Measurements from ENCODE around the gene CAPN9.
"Not testable (repeated sequence)": the region's sequence is repeated elsewhere in the genome, so short reads cannot be mapped to it uniquely, and the experiment has no call there.

The CAPN9 gene

GRCh38 chr1:230715510-230715909, 31.7 kb upstream of the CAPN9 start:
- no peak for DNase-seq (ENCODE audit: low read depth, low spot score)
- CTCF ChIA-PET: no interaction called here
- TF ChIP-seq CTCF (IDR thresholded peaks at IDR 0.05; ENCODE audit: insufficient read depth, low read length, missing control alignments): no peak
- POLR2A ChIA-PET: no interaction called here
- no peak overlapping the region for H3K4me3 ChIP-seq (ENCODE audit: low read depth, low read length)

GRCh38 chr1:230716453-230716852, 30.7 kb upstream of the CAPN9 start:
- CTCF ChIA-PET; POLR2A ChIA-PET; DNase-seq (ENCODE audit: low read depth, low spot score); H3K4me3 ChIP-seq (ENCODE audit: low read depth, low read length): not testable (repeated sequence)

- POLR2A ChIA-PET: no interaction called here
- no peak for DNase-seq (ENCODE audit: low read depth, low spot score)
- TF ChIP-seq CTCF (IDR thresholded peaks at IDR 0.05; ENCODE audit: insufficient read depth, low read length, missing control alignments): no peak
- H3K4me3 ChIP-seq (ENCODE audit: low read depth, low read length): no peak overlapping the region
- CTCF ChIA-PET: no interaction called here
Measured at GRCh38 chr1:230717251-230717650, 29.9 kb upstream of the CAPN9 start.

- H3K4me3 ChIP-seq (ENCODE audit: low read depth, low read length); CTCF ChIA-PET; DNase-seq (ENCODE audit: low read depth, low spot score); POLR2A ChIA-PET: not testable (repeated sequence)
Measured at GRCh38 chr1:230721849-230722522, 25.2 kb upstream of the CAPN9 start.

- DNase-seq (ENCODE audit: low read depth, low spot score): no peak
- no peak overlapping the region for H3K4me3 ChIP-seq (ENCODE audit: low read depth, low read length)
- ChIA-PET POLR2A (no interaction called here), CTCF (no interaction called here)
- TF ChIP-seq CTCF (IDR thresholded peaks at IDR 0.05; ENCODE audit: insufficient read depth, low read length, missing control alignments): no peak
Measured at GRCh38 chr1:230725256-230726012, 21.8 kb upstream of the CAPN9 start.

GRCh38 chr1:230728710-230729392, 18.3 kb upstream of the CAPN9 start:
- H3K4me3 ChIP-seq (ENCODE audit: low read depth, low read length): no peak overlapping the region
- no peak for TF ChIP-seq CTCF (IDR thresholded peaks at IDR 0.05; ENCODE audit: insufficient read depth, low read length, missing control alignments)
- no peak for DNase-seq (ENCODE audit: low read depth, low spot score)
- ChIA-PET POLR2A (interaction anchor here (0.6 kb wide), 1 partner anchor 8 kb away, joined by 3 read pairs; no protein-coding TSS in a partner anchor), CTCF (no interaction called here)

- DNase-seq (ENCODE audit: low read depth, low spot score): no peak
- ChIA-PET CTCF (no interaction called here), POLR2A (no interaction called here)
- no peak overlapping the region for H3K4me3 ChIP-seq (ENCODE audit: low read depth, low read length)
- TF ChIP-seq CTCF (IDR thresholded peaks at IDR 0.05; ENCODE audit: insufficient read depth, low read length, missing control alignments): no peak
Measured at GRCh38 chr1:230730977-230731376, 16.2 kb upstream of the CAPN9 start.

Measured in AG04449 (cell line).